Caco-2 (cell line): Measurements from ENCODE around the gene RNF103. TPM values are rescaled to one million over a fixed set of nuclear protein-coding genes. Genes with fewer than 3 reads are reported as not detected.

Experiments used
- BruUV-seq: library from RNA; stranded (reverse); fragments of 400-500 nt; replicated peaks from 2 replicates; lab custom pipeline; 2021; lab: Mats Ljungman, UMichigan
- CTCF ChIA-PET: fragments of 300-600 bp; sonication (Branson Sonifier 250); formaldehyde crosslinking; loops from one replicate; lab custom pipeline; 2022; ENCODE audit warnings: antibody characterized with exemption; lab: Charles Lee
- POLR2A ChIA-PET: fragments of 300-600 bp; sonication (Branson Sonifier 250); formaldehyde crosslinking; loops from one replicate; lab custom pipeline; 2022; ENCODE audit warnings: antibody characterized with exemption; lab: Charles Lee
- DNase-seq, 2 experiments: peaks; one replicate each; pipeline versions ENCODE4 v3.0.0 to v3.0.0-alpha.2; 2020 to 2022
- H3K27me3 ChIP-seq: replicated peaks from 2 replicates; pipeline ENCODE4 v1.6.0; 2011; ENCODE audit warnings: low read length; ENCODE audit not compliant: control insufficient read depth, insufficient read depth
- H3K36me3 ChIP-seq: 2 replicates; pipeline ENCODE4 v1.5.1; 2011; ENCODE audit warnings: low read length; ENCODE audit not compliant: control insufficient read depth, insufficient read depth
- H3K4me1 ChIP-seq: fragments of 250-450 bp; sonication (Bioruptor Pico); 2 replicates; pipeline ENCODE4 v1.5.1; 2020; ENCODE audit warnings: mild to moderate bottlenecking
- H3K4me3 ChIP-seq: 2 replicates; pipeline ENCODE4 v1.5.1; 2011; ENCODE audit warnings: low read depth, mild to moderate bottlenecking, control low read depth, low read length
- H3K9me3 ChIP-seq: fragments of 250-450 bp; sonication (Bioruptor Pico); 2 replicates; pipeline ENCODE4 v1.5.1; 2020; ENCODE audit warnings: mild to moderate bottlenecking, moderate library complexity
- H3K27ac Mint-ChIP-seq: one replicate; pipeline ENCODE4 v1.8.0; 2022; ENCODE audit warnings: mixed read lengths; ENCODE audit not compliant: unreplicated experiment
- H3K27me3 Mint-ChIP-seq: one replicate; pipeline ENCODE4 v1.8.0; 2022; ENCODE audit warnings: mixed read lengths; ENCODE audit not compliant: insufficient read depth, unreplicated experiment
- H3K36me3 Mint-ChIP-seq: one replicate; pipeline ENCODE4 v1.8.0; 2022; ENCODE audit warnings: mild to moderate bottlenecking, mixed read lengths; ENCODE audit not compliant: insufficient read depth, unreplicated experiment
- H3K4me1 Mint-ChIP-seq: one replicate; pipeline ENCODE4 v1.8.0; 2022; ENCODE audit warnings: low read depth, mixed read lengths; ENCODE audit not compliant: unreplicated experiment
- H3K4me3 Mint-ChIP-seq: one replicate; pipeline ENCODE4 v1.8.0; 2022; ENCODE audit warnings: mild to moderate bottlenecking, moderate library complexity, mixed read lengths; ENCODE audit not compliant: unreplicated experiment
- H3K9me3 Mint-ChIP-seq: one replicate; pipeline ENCODE4 v1.8.0; 2022; ENCODE audit warnings: mixed read lengths; ENCODE audit not compliant: unreplicated experiment
- CTCF ChIP-seq, 2 experiments: fragments of 200-600 bp in 1 of 2; IDR thresholded peaks; 1 replicate in 1 of 2; 2 replicates in 1 of 2; pipeline versions ENCODE4 v1.5.1 to v1.8.0; 2011 to 2022; ENCODE audit warnings: antibody characterized with exemption in 1 of 2, control low read depth in 1 of 2, inconsistent platforms in 1 of 2, low read depth in 1 of 2, low read length in 1 of 2, mild to moderate bottlenecking in 1 of 2, moderate library complexity in 1 of 2; ENCODE audit not compliant: insufficient read depth in 1 of 2, severe bottlenecking in 1 of 2, unreplicated experiment in 1 of 2
- intact Hi-C: fragments of 100-400 bp; cut with micrococcal nuclease; formaldehyde crosslinking; loops from one replicate; pipeline ENCODE4 v1.10.0; 2022; ENCODE audit not compliant: unreplicated experiment
- total RNA-seq: library from RNA; stranded (reverse); gene quantifications from 2 replicates; pipeline ENCODE4 v1.2.3, GENCODE V29; 2022

RNF103 gene
- total RNA-seq, 1 experiment from 2014 or later = 21.8 TPM

- H3K4me3 Mint-ChIP-seq = no peak overlapping the region
- CTCF ChIA-PET = interaction anchor here (0.6 kb wide), 1 partner anchor 129 kb away, joined by 3 read pairs; no protein-coding TSS in a partner anchor
- Histone ChIP-seq H3K9me3 (peaks cover 15% of the 10 kb centered on the region; the same call in 1 of the 2 replicates), H3K4me1 (no peaks in the 10 kb centered on the region), H3K36me3 (no peaks in the 10 kb centered on the region), H3K27me3 (no peaks in the 10 kb centered on the region), H3K4me3 (no peak overlapping the region)
- intact Hi-C loops = no loop called here
- no peaks in the 10 kb centered on the region for H3K4me1 Mint-ChIP-seq
- POLR2A ChIA-PET = no interaction called here
- no peak overlapping the region for H3K27ac Mint-ChIP-seq
- H3K27me3 Mint-ChIP-seq = no peaks in the 10 kb centered on the region
- H3K9me3 Mint-ChIP-seq = no peaks in the 10 kb centered on the region
- DNase-seq = no peak
- H3K36me3 Mint-ChIP-seq = no peaks in the 10 kb centered on the region
- TF ChIP-seq CTCF (IDR thresholded peaks at IDR 0.05; ENCODE audit: insufficient read depth in 1 of 2, low read depth in 1 of 2, low read length in 1 of 2, severe bottlenecking in 1 of 2, unreplicated experiment in 1 of 2) = no peak
- no TSS peak for BruUV-seq
Observed at GRCh38 chr2:86638712-86639111, 15.0 kb upstream of the RNF103 start.

GRCh38 chr2:86636842-86637241 lies 13.2 kb upstream of the RNF103 start:
- CTCF ChIA-PET = interaction anchor here (0.7 kb wide), 1 partner anchor 404 kb away, joined by 3 read pairs; no protein-coding TSS in a partner anchor
- Histone ChIP-seq H3K36me3 (no peaks in the 10 kb centered on the region), H3K27me3 (no peaks in the 10 kb centered on the region), H3K4me1 (peaks cover 16% of the 10 kb centered on the region), H3K4me3 (no peak overlapping the region), H3K9me3 (peaks cover 15% of the 10 kb centered on the region; the same call in 1 of the 2 replicates)
- intact Hi-C loops = no loop called here
- Mint-ChIP-seq H3K36me3 (peaks cover 3% of the 10 kb centered on the region), H3K27ac (no peak overlapping the region), H3K27me3 (no peaks in the 10 kb centered on the region), H3K4me1 (peaks cover 14% of the 10 kb centered on the region), H3K4me3 (no peak overlapping the region), H3K9me3 (no peaks in the 10 kb centered on the region)
- no peak for DNase-seq
- BruUV-seq = no TSS peak
- no peak for TF ChIP-seq CTCF (IDR thresholded peaks at IDR 0.05; ENCODE audit: insufficient read depth in 1 of 2, low read depth in 1 of 2, low read length in 1 of 2, severe bottlenecking in 1 of 2, unreplicated experiment in 1 of 2)
- POLR2A ChIA-PET = no interaction called here

GRCh38 chr2:86634352-86634751 lies 10.7 kb upstream of the RNF103 start:
- peaks cover 22% of the 10 kb centered on the region for H3K4me1 ChIP-seq
- DNase-seq = no peak
- 0 out of 2 replicates have a peak, but pooled peaks cover 4% of the 10 kb centered on the region for H3K9me3 ChIP-seq
- Mint-ChIP-seq H3K27ac (no peak overlapping the region), H3K9me3 (no peaks in the 10 kb centered on the region), H3K36me3 (peaks cover 8% of the 10 kb centered on the region), H3K4me3 (no peak overlapping the region), H3K27me3 (no peaks in the 10 kb centered on the region), H3K4me1 (peaks cover 30% of the 10 kb centered on the region)
- CTCF ChIA-PET = no interaction called here
- TF ChIP-seq CTCF (IDR thresholded peaks at IDR 0.05; ENCODE audit: insufficient read depth in 1 of 2, low read depth in 1 of 2, low read length in 1 of 2, severe bottlenecking in 1 of 2, unreplicated experiment in 1 of 2) = no peak
- intact Hi-C loops = no loop called here
- no peaks in the 10 kb centered on the region for H3K27me3 ChIP-seq
- POLR2A ChIA-PET = no interaction called here
- H3K4me3 ChIP-seq = no peak overlapping the region
- no TSS peak for BruUV-seq
- H3K36me3 ChIP-seq = no peaks in the 10 kb centered on the region
